LNCaP clone FGC (cell line): ENCODE measurements around the gene PLEKHM3.

Source experiments
- DNase-seq: peaks from one replicate; pipeline ENCODE4 v3.0.0-alpha.2; 2011; ENCODE audit warnings: low read depth
- H3K4me3 ChIP-seq: 2 replicates; pipeline ENCODE4 v1.5.1; 2011; ENCODE audit warnings: mild to moderate bottlenecking, low read depth, low read length, control low read depth
- TF ChIP-seq, protein P1 (sequence below): IDR thresholded peaks from 2 replicates; pipeline ENCODE4 v1.5.1; 2012; ENCODE audit warnings: mild to moderate bottlenecking; ENCODE audit not compliant: control insufficient read depth, insufficient read depth; ENCODE audit errors: extremely low read depth

PLEKHM3 gene

GRCh38 chr2:207978177-207978948 is 47.0 kb downstream of the PLEKHM3 start:
- TF ChIP-seq, protein P1, sequence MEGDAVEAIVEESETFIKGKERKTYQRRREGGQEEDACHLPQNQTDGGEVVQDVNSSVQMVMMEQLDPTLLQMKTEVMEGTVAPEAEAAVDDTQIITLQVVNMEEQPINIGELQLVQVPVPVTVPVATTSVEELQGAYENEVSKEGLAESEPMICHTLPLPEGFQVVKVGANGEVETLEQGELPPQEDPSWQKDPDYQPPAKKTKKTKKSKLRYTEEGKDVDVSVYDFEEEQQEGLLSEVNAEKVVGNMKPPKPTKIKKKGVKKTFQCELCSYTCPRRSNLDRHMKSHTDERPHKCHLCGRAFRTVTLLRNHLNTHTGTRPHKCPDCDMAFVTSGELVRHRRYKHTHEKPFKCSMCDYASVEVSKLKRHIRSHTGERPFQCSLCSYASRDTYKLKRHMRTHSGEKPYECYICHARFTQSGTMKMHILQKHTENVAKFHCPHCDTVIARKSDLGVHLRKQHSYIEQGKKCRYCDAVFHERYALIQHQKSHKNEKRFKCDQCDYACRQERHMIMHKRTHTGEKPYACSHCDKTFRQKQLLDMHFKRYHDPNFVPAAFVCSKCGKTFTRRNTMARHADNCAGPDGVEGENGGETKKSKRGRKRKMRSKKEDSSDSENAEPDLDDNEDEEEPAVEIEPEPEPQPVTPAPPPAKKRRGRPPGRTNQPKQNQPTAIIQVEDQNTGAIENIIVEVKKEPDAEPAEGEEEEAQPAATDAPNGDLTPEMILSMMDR = no peak
- no peak overlapping the region for H3K4me3 ChIP-seq
- no peak for DNase-seq

- no peak overlapping the region for H3K4me3 ChIP-seq
- no peak for DNase-seq
- TF ChIP-seq, protein P1 = no peak
Measured at GRCh38 chr2:207975921-207976320, 49.4 kb downstream of the PLEKHM3 start.

DNA sequence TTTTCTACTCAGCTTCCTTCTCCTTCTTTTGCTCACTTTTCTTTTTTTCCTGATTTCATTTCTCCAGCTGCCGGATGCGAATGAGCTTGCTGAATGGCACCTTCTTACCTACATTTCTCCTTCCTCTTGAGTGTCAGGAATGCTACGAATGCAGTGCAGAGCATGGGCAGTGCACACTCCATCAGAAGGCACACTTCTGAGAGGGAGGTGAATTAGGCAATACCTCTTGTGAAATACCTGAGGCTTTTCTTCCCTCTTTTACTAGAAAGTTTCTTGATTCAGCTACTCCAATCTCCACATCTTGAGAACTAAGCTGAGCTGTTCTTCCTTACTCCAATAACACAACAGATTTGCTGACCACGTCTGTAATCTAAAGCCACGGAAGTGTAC is 51.1 kb downstream of the PLEKHM3 start:
- TF ChIP-seq, protein P1 = no peak
- H3K4me3 ChIP-seq = no peak overlapping the region
- DNase-seq = no peak

DNA sequence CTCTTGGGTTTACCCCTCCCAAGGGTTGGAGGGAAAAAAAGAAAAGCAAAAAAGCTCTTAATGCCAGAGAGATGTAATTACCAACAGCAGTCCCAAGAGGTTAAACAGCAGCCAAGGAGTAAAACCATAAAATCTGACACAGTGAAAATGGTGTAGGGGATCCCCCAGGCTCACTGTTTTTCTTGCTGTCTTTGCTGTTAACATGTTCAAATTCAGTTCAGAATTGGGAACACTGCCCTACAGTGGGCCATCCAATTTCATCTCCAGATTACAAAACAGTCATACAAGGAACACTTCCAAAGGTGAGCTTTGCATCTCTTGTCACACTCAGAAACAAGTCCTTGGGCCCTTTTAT is 54.5 kb downstream of the PLEKHM3 start:
- no peak for DNase-seq
- TF ChIP-seq, protein P1 = no peak
- no peak overlapping the region for H3K4me3 ChIP-seq

DNA sequence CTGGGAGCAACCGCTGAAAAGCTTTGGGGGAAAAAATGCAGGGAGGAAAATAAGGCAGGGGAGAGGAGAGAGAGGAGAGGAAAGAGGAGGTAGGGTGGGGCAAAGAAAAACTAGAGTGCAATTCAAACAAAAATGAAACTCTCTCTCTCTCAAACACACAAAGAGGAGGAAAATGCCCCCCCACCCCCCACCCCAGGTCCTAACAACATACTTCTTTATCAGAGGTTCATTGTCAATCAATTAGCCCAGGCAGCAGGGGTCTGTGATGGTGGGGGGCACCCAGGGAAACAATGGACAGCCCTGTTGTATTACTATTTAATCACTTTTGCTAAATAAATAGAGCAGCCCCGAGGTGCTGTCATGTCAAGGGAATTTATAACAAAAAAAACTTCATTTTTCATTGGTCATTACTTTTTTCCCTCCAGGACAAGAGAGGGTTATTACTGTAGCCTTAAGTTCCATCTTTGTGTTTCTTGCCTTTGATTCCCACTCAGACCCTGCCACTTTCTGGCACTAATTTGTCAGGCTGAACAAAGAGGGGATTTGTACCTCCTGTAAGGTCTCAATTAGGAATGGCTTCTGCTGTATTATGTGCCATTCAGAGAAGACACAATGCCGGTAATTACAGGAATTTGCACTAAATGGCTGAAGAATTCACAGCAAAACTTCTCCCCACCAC is 55.0 kb downstream of the PLEKHM3 start:
- no peak overlapping the region for H3K4me3 ChIP-seq
- DNase-seq = no peak
- TF ChIP-seq, protein P1 = no peak

- no peak for DNase-seq
- TF ChIP-seq, protein P1 = no peak
- H3K4me3 ChIP-seq = no peak overlapping the region
Measured at GRCh38 chr2:207969249-207969648, 56.1 kb downstream of the PLEKHM3 start.
